Gastrocnemius medialis (tissue), 4 donors: Measurements from ENCODE around the gene RASGEF1C.

Source experiments
- CTCF ChIP-seq, 5 experiments: fragments of 450-650 bp in 3 of 5; fragments of 200-600 bp in 2 of 5; sonication (generic) in 2 of 5; IDR thresholded peaks in 4 of 5; conservative IDR thresholded peaks in 1 of 5; 1 replicate in 4 of 5; 2 replicates in 1 of 5; pipeline ENCODE4 v1.5.1; 2016 to 2019; ENCODE audit warnings: antibody characterized with exemption in 5 of 5, mild to moderate bottlenecking in 3 of 5, moderate library complexity in 3 of 5
- POLR2A ChIP-seq, 2 donors: fragments of 450-650 bp; IDR thresholded peaks; one replicate each; pipeline ENCODE4 v1.6.1; 2017; ENCODE audit warnings: antibody characterized with exemption in 2 of 2, mild to moderate bottlenecking in 2 of 2, moderate library complexity in 2 of 2

DNA sequence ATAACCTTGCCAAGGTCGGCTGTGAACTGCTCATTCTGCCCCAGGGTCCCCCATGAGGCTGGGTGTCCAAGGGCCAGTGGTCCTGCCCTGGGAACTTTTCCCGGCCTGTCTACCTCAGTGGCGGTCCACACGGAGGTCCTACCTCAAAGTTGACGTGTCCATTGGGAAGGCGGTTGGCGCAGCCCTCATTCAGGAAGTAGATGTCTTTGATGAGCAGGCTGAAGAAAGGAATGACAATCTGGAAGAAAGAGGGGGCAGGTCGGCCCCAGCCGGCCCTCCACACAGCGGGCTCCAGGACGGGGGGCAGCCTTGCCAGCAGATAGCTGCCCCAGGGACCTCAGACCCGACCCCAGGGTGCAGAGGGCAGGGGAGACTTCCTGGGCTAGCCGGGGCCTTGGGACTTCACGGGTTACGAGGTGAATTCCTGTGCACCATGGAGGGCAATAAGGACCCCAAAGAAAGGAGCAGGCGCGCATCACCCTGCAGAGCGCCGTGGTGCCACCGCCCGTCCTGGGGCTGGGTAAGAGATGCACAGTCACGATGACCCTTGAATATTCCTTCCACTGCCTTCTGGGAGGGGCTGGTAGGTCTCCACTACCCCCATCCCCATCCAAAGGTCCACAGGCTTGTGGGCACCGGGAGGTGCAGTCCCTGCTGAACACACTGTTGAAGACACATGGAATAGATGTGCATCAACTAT is 94.6 kb downstream of the RASGEF1C start:
- no peak for TF ChIP-seq CTCF (IDR thresholded peaks at IDR 0.05 in 4 of 5, conservative IDR thresholded peaks at IDR 0.05 in 1 of 5)
- TF ChIP-seq POLR2A (IDR thresholded peaks at IDR 0.05), result no peak
